SK-N-SH (cell line): ENCODE results near the gene CLVS2.

ENCODE experiments used
- CTCF ChIP-seq: fragments of 200-600 bp; sonication (generic); IDR thresholded peaks from 2 replicates; pipeline ENCODE4 v1.6.1; 2017; ENCODE audit warnings: antibody characterized with exemption, mild to moderate bottlenecking, moderate library complexity
- EP300 ChIP-seq, 2 experiments: IDR thresholded peaks; 2 replicates each; pipeline versions ENCODE4 v1.4.0 to v1.6.1; 2012; ENCODE audit warnings: borderline replicate concordance in 1 of 2, low read depth in 1 of 2, low read length in 1 of 2
- EZH2phosphoT487 ChIP-seq: fragments of 200-600 bp; sonication (generic); IDR thresholded peaks from 2 replicates; pipeline ENCODE4 v1.6.1; 2017; ENCODE audit warnings: low read depth, mixed run types, mild to moderate bottlenecking, antibody characterized with exemption, moderate library complexity, borderline replicate concordance
- GABPA ChIP-seq: IDR thresholded peaks from 2 replicates; pipeline ENCODE4 v1.4.0; 2012; ENCODE audit warnings: low read depth, mild to moderate bottlenecking
- JUND ChIP-seq: IDR thresholded peaks from 2 replicates; pipeline ENCODE4 v1.4.0; 2012
- POLR2AphosphoS5 ChIP-seq: IDR thresholded peaks from 2 replicates; pipeline ENCODE4 v1.6.1; 2012; ENCODE audit warnings: low read depth, low read length
- USF1 ChIP-seq: IDR thresholded peaks from 2 replicates; pipeline ENCODE4 v1.4.0; 2012; ENCODE audit warnings: low read depth, borderline replicate concordance
- YY1 ChIP-seq: IDR thresholded peaks from 2 replicates; pipeline ENCODE4 v1.4.0; 2012; ENCODE audit warnings: low read depth, mild to moderate bottlenecking

DNA sequence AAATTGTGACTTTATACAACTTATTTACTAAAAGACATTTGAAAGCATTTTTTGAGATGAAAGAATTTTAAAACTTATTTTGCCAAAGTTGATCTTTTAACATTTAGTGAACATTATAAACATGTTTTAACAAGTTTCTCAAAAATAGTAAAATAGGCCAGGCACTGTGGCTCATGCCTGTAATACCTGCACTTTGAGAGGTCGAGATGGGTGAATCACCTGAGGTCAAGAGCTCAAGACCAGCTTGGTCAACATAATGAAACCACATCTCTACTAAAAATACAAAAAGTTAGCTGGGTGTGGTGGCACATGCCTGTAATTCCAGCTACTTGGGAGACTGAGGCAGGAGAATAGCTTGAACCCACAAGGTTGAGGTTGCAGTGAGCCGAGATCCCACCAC is 78.6 kb downstream of the CLVS2 start:
- TF ChIP-seq EZH2phosphoT487 (no peak), CTCF (no peak), EP300 (IDR thresholded peaks at IDR 0.05; ENCODE audit: borderline replicate concordance in 1 of 2, low read depth in 1 of 2, low read length in 1 of 2) (no peak), JUND (no peak), USF1 (no peak), GABPA (no peak), POLR2AphosphoS5 (no peak), YY1 (no peak)
